ENCODE results near the gene COL6A5. TPM values are rescaled to one million over a fixed set of nuclear protein-coding genes. Genes with fewer than 3 reads are reported as not detected.

Gene COL6A5
- total and polyA plus RNA-seq, 12 donors, result not detected

GRCh38 chr3:130423064-130423463 lies 77.6 kb downstream of the COL6A5 start:
- 89 to 90% methylated on average over 4 of the region's 4 CpGs for WGBS, 2 donors
- H3K27ac ChIP-seq, result no peak overlapping the region
- no peak overlapping the region for H3K4me3 ChIP-seq
- no peak for TF ChIP-seq CTCF (IDR thresholded peaks at IDR 0.05)
- intact Hi-C loops (cut with DNase I), result no loop called here
- H3K27me3 ChIP-seq, result peaks cover 0 to 10% (median 0%) of the 10 kb centered on the region in 7 donors
- ATAC-seq (no peak), DNase-seq (no peak)
- no peaks in the 10 kb centered on the region for H3K4me1 ChIP-seq
- H3K36me3 ChIP-seq, result no peaks in the 10 kb centered on the region
- no peaks in the 10 kb centered on the region for H3K9me3 ChIP-seq

GRCh38 chr3:130424837-130425236 lies 79.4 kb downstream of the COL6A5 start:
- ATAC-seq, result no peak

GRCh38 chr3:130425484-130425883 lies 80.0 kb downstream of the COL6A5 start:
- DNase-seq (no peak), ATAC-seq (no peak)
- WGBS, 2 donors, result 81 to 88% methylated on average over 1 of the region's 1 CpG
- no peak for TF ChIP-seq CTCF (IDR thresholded peaks at IDR 0.05)
- intact Hi-C loops (cut with DNase I), result no loop called here
- Histone ChIP-seq H3K27ac (no peak overlapping the region), H3K4me3 (no peak overlapping the region), H3K27me3 (peaks cover 0 to 5% (median 0%) of the 10 kb centered on the region in 7 donors), H3K9me3 (no peaks in the 10 kb centered on the region), H3K36me3 (no peaks in the 10 kb centered on the region), H3K4me1 (no peaks in the 10 kb centered on the region)

More at GRCh38 chr3:130424837-130425236, 79.4 kb downstream of the COL6A5 start:
- Histone ChIP-seq H3K4me1 (no peaks in the 10 kb centered on the region), H3K9me3 (no peaks in the 10 kb centered on the region), H3K36me3 (no peaks in the 10 kb centered on the region), H3K27ac (no peak overlapping the region), H3K4me3 (no peak overlapping the region), H3K27me3 (peaks cover 0 to 5% (median 0%) of the 10 kb centered on the region in 7 donors)
- intact Hi-C loops (cut with DNase I), result no loop called here
- 57 to 73% methylated on average over 5 of the region's 5 CpGs for WGBS, 2 donors
- DNase-seq, result no peak
- TF ChIP-seq CTCF (IDR thresholded peaks at IDR 0.05), result no peak

- H3K4me1 ChIP-seq, result no peaks in the 10 kb centered on the region
- DNase-seq (no peak), ATAC-seq (no peak)
- H3K9me3 ChIP-seq, result no peaks in the 10 kb centered on the region
- peaks cover 0 to 5% (median 0%) of the 10 kb centered on the region in 7 donors for H3K27me3 ChIP-seq
- WGBS, 2 donors, result 73 to 87% methylated on average over 5 of the region's 5 CpGs
- intact Hi-C loops (cut with DNase I), result no loop called here
- TF ChIP-seq CTCF (IDR thresholded peaks at IDR 0.05), result no peak
- no peak overlapping the region for H3K4me3 ChIP-seq
- no peak overlapping the region for H3K27ac ChIP-seq
- H3K36me3 ChIP-seq, result no peaks in the 10 kb centered on the region
Measured at GRCh38 chr3:130426206-130426605, 80.7 kb downstream of the COL6A5 start.
